WTC11 (cell line): ENCODE results near the gene FIZ1. TPM values are rescaled to one million over a fixed set of nuclear protein-coding genes. Genes with fewer than 3 reads are reported as not detected.
A peak's percentile ranks its signal among the peaks of the same experiment; 100 is the strongest.

Experiments
- ATAC-seq: fragments of 200-7000 bp; cut with Tn5 transposase; 2 replicates; pipeline ENCODE4 v1.10.0; 2021; ENCODE audit warnings: mild to moderate bottlenecking, moderate library complexity
- CTCF ChIA-PET: fragments of 300-600 bp; sonication (Branson Sonifier 250); formaldehyde crosslinking; loops from one replicate; lab custom pipeline; 2021; ENCODE audit warnings: antibody characterized with exemption; lab: Charles Lee
- POLR2A ChIA-PET: fragments of 350-600 bp; sonication (Branson Sonifier 250); formaldehyde crosslinking; loops from one replicate; lab custom pipeline; 2021; ENCODE audit warnings: antibody characterized with exemption; lab: Charles Lee
- DNase-seq: peaks from one replicate; pipeline ENCODE4 v3.0.0; 2021; ENCODE audit warnings: low spot score
- H3K27ac Mint-ChIP-seq: 2 replicates; pipeline ENCODE4 v1.8.0; 2021; ENCODE audit warnings: mixed read lengths
- H3K27me3 Mint-ChIP-seq: 2 replicates; pipeline ENCODE4 v1.8.0; 2021; ENCODE audit warnings: low read depth, mild to moderate bottlenecking, moderate library complexity, mixed read lengths
- H3K36me3 Mint-ChIP-seq: 2 replicates; pipeline ENCODE4 v1.8.0; 2021; ENCODE audit warnings: mixed read lengths
- H3K4me1 Mint-ChIP-seq: 2 replicates; pipeline ENCODE4 v1.8.0; 2022; ENCODE audit warnings: mixed read lengths
- H3K4me3 Mint-ChIP-seq: 2 replicates; pipeline ENCODE4 v1.8.0; 2021; ENCODE audit warnings: mild to moderate bottlenecking, moderate library complexity, mixed read lengths
- H3K9me3 Mint-ChIP-seq: 2 replicates; pipeline ENCODE4 v1.8.0; 2021; ENCODE audit warnings: mixed read lengths
- CBFB ChIP-seq: sonication (generic); formaldehyde crosslinking; IDR thresholded peaks from 2 replicates; pipeline ENCODE4 v1.8.1; 2022; ENCODE audit warnings: mild to moderate bottlenecking, low read depth, missing genetic modification reagents
- ERG ChIP-seq: fragments of 250-450 bp; sonication (Bioruptor Pico); IDR thresholded peaks from 2 replicates; pipeline ENCODE4 v1.8.0; 2021; ENCODE audit warnings: mild to moderate bottlenecking
- FOXK1 ChIP-seq: sonication (generic); formaldehyde crosslinking; IDR thresholded peaks from 2 replicates; pipeline ENCODE4 v1.8.0; 2022; ENCODE audit warnings: mild to moderate bottlenecking, moderate library complexity, missing genetic modification reagents
- FOXP1 ChIP-seq: sonication (generic); formaldehyde crosslinking; IDR thresholded peaks from 2 replicates; pipeline ENCODE4 v1.8.0; 2022; ENCODE audit warnings: missing genetic modification reagents, mild to moderate bottlenecking, moderate library complexity, borderline replicate concordance
- GABPB1 ChIP-seq: sonication (generic); formaldehyde crosslinking; IDR thresholded peaks from 2 replicates; pipeline ENCODE4 v1.8.1; 2023; ENCODE audit warnings: mild to moderate bottlenecking, missing genetic modification reagents
- HMGXB4 ChIP-seq: sonication (generic); formaldehyde crosslinking; IDR thresholded peaks from 2 replicates; pipeline ENCODE4 v1.8.1; 2023; ENCODE audit warnings: mild to moderate bottlenecking, moderate library complexity, missing genetic modification reagents
- JUN ChIP-seq: sonication (generic); formaldehyde crosslinking; IDR thresholded peaks from 2 replicates; pipeline ENCODE4 v1.8.0; 2023; ENCODE audit warnings: mild to moderate bottlenecking, missing genetic modification reagents
- KAT7 ChIP-seq: sonication (generic); formaldehyde crosslinking; IDR thresholded peaks from 2 replicates; pipeline ENCODE4 v1.8.1; 2023; ENCODE audit warnings: missing genetic modification reagents, mild to moderate bottlenecking, borderline replicate concordance
- NFE2L1 ChIP-seq: sonication (generic); formaldehyde crosslinking; IDR thresholded peaks from 2 replicates; pipeline ENCODE4 v1.8.1; 2023; ENCODE audit warnings: missing genetic modification reagents
- NFYB ChIP-seq: sonication (generic); formaldehyde crosslinking; conservative IDR thresholded peaks from 2 replicates; pipeline ENCODE4 v1.8.0; 2022; ENCODE audit warnings: low read depth, missing genetic modification reagents
- SMAD3 ChIP-seq: sonication (generic); formaldehyde crosslinking; IDR thresholded peaks from 2 replicates; pipeline ENCODE4 v1.8.0; 2022; ENCODE audit warnings: missing genetic modification reagents, mild to moderate bottlenecking, borderline replicate concordance
- SMAD4 ChIP-seq: sonication (generic); formaldehyde crosslinking; IDR thresholded peaks from 2 replicates; pipeline ENCODE4 v1.8.0; 2022; ENCODE audit warnings: mild to moderate bottlenecking, missing genetic modification reagents
- SP1 ChIP-seq: sonication (generic); formaldehyde crosslinking; conservative IDR thresholded peaks from 2 replicates; pipeline ENCODE4 v1.8.1; 2022; ENCODE audit warnings: missing genetic modification reagents
- TEAD1 ChIP-seq: sonication (generic); formaldehyde crosslinking; IDR thresholded peaks from 2 replicates; pipeline ENCODE4 v1.8.0; 2022; ENCODE audit warnings: mild to moderate bottlenecking, missing genetic modification reagents
- USF2 ChIP-seq: sonication (generic); formaldehyde crosslinking; IDR thresholded peaks from 2 replicates; pipeline ENCODE4 v1.8.1; 2023; ENCODE audit warnings: mild to moderate bottlenecking, missing genetic modification reagents, moderate library complexity
- ZBTB21 ChIP-seq: sonication (generic); formaldehyde crosslinking; IDR thresholded peaks from 2 replicates; pipeline ENCODE4 v1.8.1; 2023; ENCODE audit warnings: mild to moderate bottlenecking, missing genetic modification reagents, borderline replicate concordance
- total RNA-seq: library from RNA; stranded (reverse); gene quantifications from 3 replicates; pipeline ENCODE4 v1.2.3, GENCODE V29; 2021
- TF ChIP-seq, protein P1 (sequence below): sonication (generic); formaldehyde crosslinking; IDR thresholded peaks from 2 replicates; pipeline ENCODE4 v1.8.1; 2023; ENCODE audit warnings: mild to moderate bottlenecking, missing genetic modification reagents
- TF ChIP-seq, protein P2 (sequence below): sonication (generic); formaldehyde crosslinking; IDR thresholded peaks from 2 replicates; pipeline ENCODE4 v1.8.0; 2023; ENCODE audit warnings: missing genetic modification reagents
- TF ChIP-seq, protein P3 (sequence below): sonication (generic); formaldehyde crosslinking; IDR thresholded peaks from 2 replicates; pipeline ENCODE4 v1.8.0; 2022; ENCODE audit warnings: mild to moderate bottlenecking, missing genetic modification reagents
- TF ChIP-seq, protein P4 (sequence below): sonication (generic); formaldehyde crosslinking; IDR thresholded peaks from 2 replicates; pipeline ENCODE4 v1.8.0; 2023; ENCODE audit warnings: missing genetic modification reagents, mild to moderate bottlenecking, borderline replicate concordance

The FIZ1 gene
- total RNA-seq, 1 experiment from 2014 or later = 20.1 TPM

GRCh38 chr19:55643003-55643886 lies 43.9 kb upstream of the FIZ1 start, which contains the start of gene ZNF581:
TSS of gene ZNF581 (plus strand) at chr19:55643649. CDS start at chr19:55644572, 923 bp downstream.
- Mint-ChIP-seq H3K27ac (peak within 1 kb of the TSS; percentile 93), H3K4me3 (peak within 1 kb of the TSS; percentile 89), H3K4me1 (peaks cover 26% of the 10 kb centered on the region), H3K9me3 (peaks cover 4% of the 10 kb centered on the region), H3K27me3 (peaks cover 9% of the 10 kb centered on the region), H3K36me3 (peaks cover 20% of the 10 kb centered on the region)
- ChIA-PET CTCF (interaction anchor here (1.0 to 2.6 kb wide), 5 partner anchors 10 to 182 kb away, joined by 5 to 12 read pairs (median 11); partner anchors contain the start of gene ISOC2), POLR2A (no interaction called here)
- ATAC-seq (peak; percentile 35), DNase-seq (peak; percentile 72)
- TF ChIP-seq SP1 (CRISPR knock-in tag) (peak; percentile 70), SMAD3 (CRISPR knock-in tag) (peak; percentile 62; the same call in 1 of the 2 replicates), USF2 (CRISPR knock-in tag) (0 out of 2 replicates have a peak, but pooled peaks have one; percentile 5), KAT7 (CRISPR knock-in tag) (peak; percentile 86; the same call in 1 of the 2 replicates), NFE2L1 (CRISPR knock-in tag) (peak; percentile 76; the same call in 1 of the 2 replicates), HMGXB4 (CRISPR knock-in tag) (peak; percentile 39), FOXP1 (CRISPR knock-in tag) (0 out of 2 replicates have a peak, but pooled peaks have one; percentile 9), ZBTB21 (no peak), GABPB1 (CRISPR knock-in tag) (peak; percentile 70), TEAD1 (no peak), ERG (CRISPR knock-in tag) (0 out of 2 replicates have a peak, but pooled peaks have one; percentile 31), NFYB (CRISPR knock-in tag) (peak; percentile 22; the same call in 1 of the 2 replicates), SMAD4 (CRISPR knock-in tag) (no peak), CBFB (CRISPR knock-in tag) (0 out of 2 replicates have a peak, but pooled peaks have one; percentile 11), FOXK1 (peak; percentile 43; the same call in 1 of the 2 replicates), JUN (CRISPR knock-in tag) (0 out of 2 replicates have a peak, but pooled peaks have one; percentile 26)
- TF ChIP-seq, protein P1, sequence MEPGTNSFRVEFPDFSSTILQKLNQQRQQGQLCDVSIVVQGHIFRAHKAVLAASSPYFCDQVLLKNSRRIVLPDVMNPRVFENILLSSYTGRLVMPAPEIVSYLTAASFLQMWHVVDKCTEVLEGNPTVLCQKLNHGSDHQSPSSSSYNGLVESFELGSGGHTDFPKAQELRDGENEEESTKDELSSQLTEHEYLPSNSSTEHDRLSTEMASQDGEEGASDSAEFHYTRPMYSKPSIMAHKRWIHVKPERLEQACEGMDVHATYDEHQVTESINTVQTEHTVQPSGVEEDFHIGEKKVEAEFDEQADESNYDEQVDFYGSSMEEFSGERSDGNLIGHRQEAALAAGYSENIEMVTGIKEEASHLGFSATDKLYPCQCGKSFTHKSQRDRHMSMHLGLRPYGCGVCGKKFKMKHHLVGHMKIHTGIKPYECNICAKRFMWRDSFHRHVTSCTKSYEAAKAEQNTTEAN (CRISPR knock-in tag) = peak; percentile 43; the same call in 1 of the 2 replicates
- TF ChIP-seq, protein P2, sequence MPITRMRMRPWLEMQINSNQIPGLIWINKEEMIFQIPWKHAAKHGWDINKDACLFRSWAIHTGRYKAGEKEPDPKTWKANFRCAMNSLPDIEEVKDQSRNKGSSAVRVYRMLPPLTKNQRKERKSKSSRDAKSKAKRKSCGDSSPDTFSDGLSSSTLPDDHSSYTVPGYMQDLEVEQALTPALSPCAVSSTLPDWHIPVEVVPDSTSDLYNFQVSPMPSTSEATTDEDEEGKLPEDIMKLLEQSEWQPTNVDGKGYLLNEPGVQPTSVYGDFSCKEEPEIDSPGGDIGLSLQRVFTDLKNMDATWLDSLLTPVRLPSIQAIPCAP (CRISPR knock-in tag) = peak; percentile 61; the same call in 1 of the 2 replicates
- TF ChIP-seq, protein P3, sequence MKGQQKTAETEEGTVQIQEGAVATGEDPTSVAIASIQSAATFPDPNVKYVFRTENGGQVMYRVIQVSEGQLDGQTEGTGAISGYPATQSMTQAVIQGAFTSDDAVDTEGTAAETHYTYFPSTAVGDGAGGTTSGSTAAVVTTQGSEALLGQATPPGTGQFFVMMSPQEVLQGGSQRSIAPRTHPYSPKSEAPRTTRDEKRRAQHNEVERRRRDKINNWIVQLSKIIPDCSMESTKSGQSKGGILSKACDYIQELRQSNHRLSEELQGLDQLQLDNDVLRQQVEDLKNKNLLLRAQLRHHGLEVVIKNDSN (CRISPR knock-in tag) = no peak
- TF ChIP-seq, protein P4, sequence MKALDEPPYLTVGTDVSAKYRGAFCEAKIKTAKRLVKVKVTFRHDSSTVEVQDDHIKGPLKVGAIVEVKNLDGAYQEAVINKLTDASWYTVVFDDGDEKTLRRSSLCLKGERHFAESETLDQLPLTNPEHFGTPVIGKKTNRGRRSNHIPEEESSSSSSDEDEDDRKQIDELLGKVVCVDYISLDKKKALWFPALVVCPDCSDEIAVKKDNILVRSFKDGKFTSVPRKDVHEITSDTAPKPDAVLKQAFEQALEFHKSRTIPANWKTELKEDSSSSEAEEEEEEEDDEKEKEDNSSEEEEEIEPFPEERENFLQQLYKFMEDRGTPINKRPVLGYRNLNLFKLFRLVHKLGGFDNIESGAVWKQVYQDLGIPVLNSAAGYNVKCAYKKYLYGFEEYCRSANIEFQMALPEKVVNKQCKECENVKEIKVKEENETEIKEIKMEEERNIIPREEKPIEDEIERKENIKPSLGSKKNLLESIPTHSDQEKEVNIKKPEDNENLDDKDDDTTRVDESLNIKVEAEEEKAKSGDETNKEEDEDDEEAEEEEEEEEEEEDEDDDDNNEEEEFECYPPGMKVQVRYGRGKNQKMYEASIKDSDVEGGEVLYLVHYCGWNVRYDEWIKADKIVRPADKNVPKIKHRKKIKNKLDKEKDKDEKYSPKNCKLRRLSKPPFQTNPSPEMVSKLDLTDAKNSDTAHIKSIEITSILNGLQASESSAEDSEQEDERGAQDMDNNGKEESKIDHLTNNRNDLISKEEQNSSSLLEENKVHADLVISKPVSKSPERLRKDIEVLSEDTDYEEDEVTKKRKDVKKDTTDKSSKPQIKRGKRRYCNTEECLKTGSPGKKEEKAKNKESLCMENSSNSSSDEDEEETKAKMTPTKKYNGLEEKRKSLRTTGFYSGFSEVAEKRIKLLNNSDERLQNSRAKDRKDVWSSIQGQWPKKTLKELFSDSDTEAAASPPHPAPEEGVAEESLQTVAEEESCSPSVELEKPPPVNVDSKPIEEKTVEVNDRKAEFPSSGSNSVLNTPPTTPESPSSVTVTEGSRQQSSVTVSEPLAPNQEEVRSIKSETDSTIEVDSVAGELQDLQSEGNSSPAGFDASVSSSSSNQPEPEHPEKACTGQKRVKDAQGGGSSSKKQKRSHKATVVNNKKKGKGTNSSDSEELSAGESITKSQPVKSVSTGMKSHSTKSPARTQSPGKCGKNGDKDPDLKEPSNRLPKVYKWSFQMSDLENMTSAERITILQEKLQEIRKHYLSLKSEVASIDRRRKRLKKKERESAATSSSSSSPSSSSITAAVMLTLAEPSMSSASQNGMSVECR (CRISPR knock-in tag) = peak; percentile 82; the same call in 1 of the 2 replicates
- TF ChIP-seq, all 79 proteins: peak for 16
